ENCODE data around the gene PLCH1.

The PLCH1 gene

DNA sequence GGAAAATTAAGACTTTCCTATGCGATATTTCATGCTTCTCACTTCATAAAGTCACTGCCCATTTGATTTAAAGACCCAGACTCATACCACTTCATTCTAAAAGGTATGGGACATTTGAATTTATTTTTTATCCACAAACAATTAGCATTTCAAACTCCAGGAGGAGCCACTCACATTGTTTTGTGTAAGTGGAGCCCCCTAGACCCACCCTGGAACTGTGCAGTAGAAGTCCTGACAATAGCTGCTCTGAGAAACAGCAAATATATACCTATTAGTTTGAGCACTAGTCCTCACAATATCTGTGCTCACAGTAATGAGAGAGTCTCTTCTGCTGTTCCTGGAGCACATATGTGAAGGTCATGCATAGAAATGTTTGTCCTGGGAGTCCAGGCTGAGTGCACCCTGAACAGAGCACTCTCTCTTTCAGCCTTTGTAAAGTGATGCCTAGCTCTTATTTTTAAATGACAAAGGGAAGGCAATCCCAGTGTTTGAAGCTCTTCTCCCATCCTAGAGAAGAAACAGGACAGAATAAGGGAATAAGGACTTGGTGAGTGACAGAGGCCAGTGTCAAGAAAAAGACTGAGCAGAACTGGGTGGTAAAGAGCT lies 323.9 kb downstream of the PLCH1 start:
- H3K4me2 ChIP-seq (ENCODE audit: low read length) = no peak overlapping the region
- no peaks in the 10 kb centered on the region for H3K27me3 ChIP-seq (ENCODE audit: insufficient read depth, low read length)

DNA sequence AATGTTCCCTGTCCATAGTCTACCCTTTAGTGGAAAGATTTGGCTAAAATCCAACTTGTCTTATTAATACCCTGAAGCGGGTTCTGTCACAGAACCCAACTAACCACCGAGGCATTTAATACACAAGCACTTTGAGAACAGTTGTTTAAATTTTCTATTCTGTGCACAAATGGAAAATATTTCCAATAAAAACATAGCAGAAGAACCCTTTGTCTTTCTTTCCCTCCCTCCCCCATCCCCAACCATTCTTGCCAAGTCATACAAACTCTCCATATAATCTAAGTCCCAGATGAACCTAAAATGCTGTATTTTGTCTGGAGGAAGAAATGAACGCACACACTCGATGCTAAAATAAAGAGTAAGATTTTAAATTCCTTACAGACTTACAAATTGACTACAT lies 324.5 kb downstream of the PLCH1 start:
- no peak overlapping the region for H2AFZ ChIP-seq (ENCODE audit: low read length)
- TF ChIP-seq EZH2 (IDR thresholded peaks at IDR 0.05; ENCODE audit: borderline replicate concordance, low read length) = no peak
- TF ChIP-seq, protein P1, sequence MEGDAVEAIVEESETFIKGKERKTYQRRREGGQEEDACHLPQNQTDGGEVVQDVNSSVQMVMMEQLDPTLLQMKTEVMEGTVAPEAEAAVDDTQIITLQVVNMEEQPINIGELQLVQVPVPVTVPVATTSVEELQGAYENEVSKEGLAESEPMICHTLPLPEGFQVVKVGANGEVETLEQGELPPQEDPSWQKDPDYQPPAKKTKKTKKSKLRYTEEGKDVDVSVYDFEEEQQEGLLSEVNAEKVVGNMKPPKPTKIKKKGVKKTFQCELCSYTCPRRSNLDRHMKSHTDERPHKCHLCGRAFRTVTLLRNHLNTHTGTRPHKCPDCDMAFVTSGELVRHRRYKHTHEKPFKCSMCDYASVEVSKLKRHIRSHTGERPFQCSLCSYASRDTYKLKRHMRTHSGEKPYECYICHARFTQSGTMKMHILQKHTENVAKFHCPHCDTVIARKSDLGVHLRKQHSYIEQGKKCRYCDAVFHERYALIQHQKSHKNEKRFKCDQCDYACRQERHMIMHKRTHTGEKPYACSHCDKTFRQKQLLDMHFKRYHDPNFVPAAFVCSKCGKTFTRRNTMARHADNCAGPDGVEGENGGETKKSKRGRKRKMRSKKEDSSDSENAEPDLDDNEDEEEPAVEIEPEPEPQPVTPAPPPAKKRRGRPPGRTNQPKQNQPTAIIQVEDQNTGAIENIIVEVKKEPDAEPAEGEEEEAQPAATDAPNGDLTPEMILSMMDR (IDR thresholded peaks at IDR 0.05; ENCODE audit: low read length) = no peak
- no peaks in the 10 kb centered on the region for H3K27me3 ChIP-seq (ENCODE audit: insufficient read depth, low read length)
- H3K4me2 ChIP-seq (ENCODE audit: low read length) = no peak overlapping the region
- H3K9ac ChIP-seq (ENCODE audit: low read length) = no peak overlapping the region
- no peaks in the 10 kb centered on the region for H3F3A ChIP-seq (ENCODE audit: insufficient read depth, low read length)
- H3K4me3 ChIP-seq (ENCODE audit: low read depth, low read length, poor library complexity, severe bottlenecking) = no peak overlapping the region
- H3K36me3 ChIP-seq (ENCODE audit: insufficient read depth, low read length) = no peaks in the 10 kb centered on the region
- H3K9me3 ChIP-seq (ENCODE audit: low read length) = no peaks in the 10 kb centered on the region
- H3K4me1 ChIP-seq (ENCODE audit: insufficient read depth, low read length, severe bottlenecking) = no peaks in the 10 kb centered on the region
- no peaks in the 10 kb centered on the region for H3K9me2 ChIP-seq (ENCODE audit: low read depth, low read length)
- no peak overlapping the region for H3K27ac ChIP-seq (ENCODE audit: low read depth, low read length, poor library complexity, severe bottlenecking)
- no peaks in the 10 kb centered on the region for H3K79me2 ChIP-seq (ENCODE audit: insufficient read depth, low read length)
- no peaks in the 10 kb centered on the region for H4K20me1 ChIP-seq (ENCODE audit: insufficient read depth, low read length)

More for the DNA sequence above, 323.9 kb downstream of the PLCH1 start:
- Histone ChIP-seq H2AFZ (ENCODE audit: low read length) (no peak overlapping the region), H3K27ac (ENCODE audit: low read depth, low read length, poor library complexity, severe bottlenecking) (no peak overlapping the region), H3K9me3 (ENCODE audit: low read length) (peaks cover 1% of the 10 kb centered on the region; the same call in 1 of the 2 replicates), H3K9ac (ENCODE audit: low read length) (no peak overlapping the region), H4K20me1 (ENCODE audit: insufficient read depth, low read length) (no peaks in the 10 kb centered on the region), H3K36me3 (ENCODE audit: insufficient read depth, low read length) (no peaks in the 10 kb centered on the region), H3F3A (ENCODE audit: insufficient read depth, low read length) (no peaks in the 10 kb centered on the region), H3K79me2 (ENCODE audit: insufficient read depth, low read length) (no peaks in the 10 kb centered on the region), H3K9me2 (ENCODE audit: low read depth, low read length) (no peaks in the 10 kb centered on the region), H3K4me3 (ENCODE audit: low read depth, low read length, poor library complexity, severe bottlenecking) (no peak overlapping the region), H3K4me1 (ENCODE audit: insufficient read depth, low read length, severe bottlenecking) (no peaks in the 10 kb centered on the region)
- TF ChIP-seq, protein P1 (IDR thresholded peaks at IDR 0.05; ENCODE audit: low read length) = peak; percentile 45; the same call in 1 of the 2 replicates
- TF ChIP-seq EZH2 (IDR thresholded peaks at IDR 0.05; ENCODE audit: borderline replicate concordance, low read length) = no peak

DNA sequence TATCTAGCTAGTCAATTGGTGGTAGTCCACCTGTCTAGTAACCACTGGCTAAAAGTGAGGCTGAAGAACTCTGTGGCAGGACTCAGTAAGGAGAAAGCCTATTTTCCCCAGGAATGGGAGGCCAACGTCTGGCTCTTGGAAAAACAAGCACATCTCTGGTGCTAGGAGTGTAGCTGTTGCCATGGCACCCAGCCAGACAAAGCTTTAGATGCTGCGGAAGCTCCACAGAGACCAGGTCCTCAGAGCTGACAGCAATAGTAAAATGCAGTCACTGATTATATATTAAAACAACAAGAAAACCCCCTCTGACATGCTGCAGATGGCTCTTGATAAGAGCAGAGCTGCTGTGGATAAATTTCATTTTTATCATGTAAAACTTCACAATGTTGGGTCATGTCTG lies 326.5 kb downstream of the PLCH1 start:
- Histone ChIP-seq H3K9me3 (ENCODE audit: low read length) (no peaks in the 10 kb centered on the region), H3K4me2 (ENCODE audit: low read length) (no peak overlapping the region), H3K36me3 (ENCODE audit: insufficient read depth, low read length) (no peaks in the 10 kb centered on the region), H3K4me3 (ENCODE audit: low read depth, low read length, poor library complexity, severe bottlenecking) (no peak overlapping the region), H3F3A (ENCODE audit: insufficient read depth, low read length) (no peaks in the 10 kb centered on the region), H3K27me3 (ENCODE audit: insufficient read depth, low read length) (no peaks in the 10 kb centered on the region), H3K27ac (ENCODE audit: low read depth, low read length, poor library complexity, severe bottlenecking) (no peak overlapping the region), H3K9me2 (ENCODE audit: low read depth, low read length) (no peaks in the 10 kb centered on the region), H3K9ac (ENCODE audit: low read length) (no peak overlapping the region), H4K20me1 (ENCODE audit: insufficient read depth, low read length) (no peaks in the 10 kb centered on the region), H3K79me2 (ENCODE audit: insufficient read depth, low read length) (no peaks in the 10 kb centered on the region), H2AFZ (ENCODE audit: low read length) (no peak overlapping the region), H3K4me1 (ENCODE audit: insufficient read depth, low read length, severe bottlenecking) (no peaks in the 10 kb centered on the region)
- TF ChIP-seq, protein P1 (IDR thresholded peaks at IDR 0.05; ENCODE audit: low read length) = no peak
- TF ChIP-seq EZH2 (IDR thresholded peaks at IDR 0.05; ENCODE audit: borderline replicate concordance, low read length) = no peak
